Large intestine (tissue), 12 donors: ENCODE data around the gene CDRT15. TPM values are rescaled to one million over a fixed set of nuclear protein-coding genes. Genes with fewer than 3 reads are reported as not detected.
"Not testable (repeated sequence)": the region's sequence is repeated elsewhere in the genome, so short reads cannot be mapped to it uniquely, and the experiment has no call there.

Source experiments
- DNase-seq, 2 donors: peaks; one replicate each; pipeline versions ENCODE4 v3.0.0 to v3.0.0-alpha.2; 2013
- H3K27ac ChIP-seq: one replicate; pipeline ENCODE4 v1.5.1; 2013; ENCODE audit warnings: low read length
- H3K27me3 ChIP-seq: 2 replicates; pipeline ENCODE4 v1.6.1; 2013; ENCODE audit warnings: low read length; ENCODE audit not compliant: control insufficient read depth, insufficient read depth
- H3K36me3 ChIP-seq: 2 replicates; pipeline ENCODE4 v1.6.1; 2013; ENCODE audit warnings: low read length; ENCODE audit not compliant: control insufficient read depth, insufficient read depth
- H3K4me1 ChIP-seq: one replicate; pipeline ENCODE4 v1.6.1; 2013; ENCODE audit warnings: low read length; ENCODE audit not compliant: control insufficient read depth, insufficient read depth
- H3K4me3 ChIP-seq: one replicate; pipeline ENCODE4 v1.5.1; 2013; ENCODE audit warnings: low read length
- H3K9me3 ChIP-seq: one replicate; pipeline ENCODE4 v1.6.1; 2013; ENCODE audit warnings: mild to moderate bottlenecking, low read depth, low read length, moderate library complexity; ENCODE audit not compliant: control insufficient read depth
- WGBS: methylation state at CpG from one replicate; pipeline ENCODE4 v1.1.5; 2013; ENCODE audit warnings: low lambda C conversion rate; ENCODE audit not compliant: insufficient coverage; 5-methylcytosine and 5-hydroxymethylcytosine counted together
- long read RNA-seq, 11 donors: transcript quantifications; one replicate each; lab custom pipeline, GENCODE V29; 2026
- polyA plus RNA-seq: library from polyadenylated mRNA; unstranded; fragments of 120-200 nt; gene quantifications from one replicate; pipeline ENCODE4 v1.2.1, GENCODE V29; 2013

CDRT15 gene
- polyA plus RNA-seq: 0.34 TPM
- long read RNA-seq, donor 1: 0 reads
- long read RNA-seq, donor 2: 0 reads
- long read RNA-seq, donor 3: 0 reads
- long read RNA-seq, donor 4: 0 reads
- long read RNA-seq, donor 5: 0 reads
- long read RNA-seq, donor 6: 0 reads
- long read RNA-seq, donor 7: 0 reads
- long read RNA-seq, donor 8: 0 reads
- long read RNA-seq, donor 9: 0 reads
- long read RNA-seq, donor 10: 0 reads
- long read RNA-seq, donor 11: 0 reads

- H3K4me1 ChIP-seq, H3K27ac ChIP-seq, H3K9me3 ChIP-seq, H3K27me3 ChIP-seq, H3K4me3 ChIP-seq, H3K36me3 ChIP-seq, DNase-seq: not testable (repeated sequence)
- WGBS: 90% methylated on average over 2 of the region's 11 CpGs
These were observed at the start of gene CDRT15 for GRCh38 chr17:14236762-14237161. CDRT15 (minus strand) TSS chr17:14236862; CDS start chr17:14236833, 29 bp downstream.

DNA sequence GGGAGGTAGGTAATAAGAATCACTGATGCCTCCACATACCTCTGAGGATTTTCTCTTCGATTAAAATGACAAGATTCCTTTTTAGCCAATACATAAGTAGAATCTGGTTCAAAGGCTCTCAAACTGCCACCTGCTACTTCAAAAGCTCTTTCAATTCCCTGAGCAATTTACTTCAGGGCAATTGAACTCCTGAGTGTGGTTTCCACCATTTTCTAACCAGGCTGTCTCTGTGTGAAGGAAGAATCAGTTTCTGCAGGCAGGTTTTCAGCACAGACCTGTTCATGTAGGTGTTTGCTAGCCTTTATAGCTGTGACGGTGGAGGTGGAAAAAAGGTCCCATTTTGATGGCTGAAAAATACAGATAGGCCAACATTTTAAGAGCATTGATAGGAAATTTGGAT lies 46.1 kb upstream of the CDRT15 start:
- no peaks in the 10 kb centered on the region for H3K9me3 ChIP-seq
- H3K36me3 ChIP-seq: no peaks in the 10 kb centered on the region
- no peaks in the 10 kb centered on the region for H3K27me3 ChIP-seq
- WGBS: 60% methylated on average over 1 of the region's 2 CpGs
- no peak for DNase-seq
- H3K4me1 ChIP-seq: no peaks in the 10 kb centered on the region
- H3K4me3 ChIP-seq: no peak overlapping the region
- H3K27ac ChIP-seq: no peak overlapping the region

- DNase-seq: no peak
- WGBS: no CpG with 5 or more reads among the region's 3 CpGs
- no peak overlapping the region for H3K4me3 ChIP-seq
- H3K4me1 ChIP-seq: no peaks in the 10 kb centered on the region
- no peak overlapping the region for H3K27ac ChIP-seq
- no peaks in the 10 kb centered on the region for H3K36me3 ChIP-seq
- no peaks in the 10 kb centered on the region for H3K27me3 ChIP-seq
- H3K9me3 ChIP-seq: no peaks in the 10 kb centered on the region
These were observed 44.9 kb upstream of the CDRT15 start for GRCh38 chr17:14281530-14281929.

- H3K9me3 ChIP-seq: no peaks in the 10 kb centered on the region
- H3K36me3 ChIP-seq: no peaks in the 10 kb centered on the region
- no peaks in the 10 kb centered on the region for H3K27me3 ChIP-seq
- WGBS: 17% methylated on average over 1 of the region's 2 CpGs
- no peak overlapping the region for H3K27ac ChIP-seq
- no peak for DNase-seq
- H3K4me1 ChIP-seq: no peaks in the 10 kb centered on the region
- H3K4me3 ChIP-seq: no peak overlapping the region
These were observed 40.0 kb upstream of the CDRT15 start for GRCh38 chr17:14276535-14277250.

DNA sequence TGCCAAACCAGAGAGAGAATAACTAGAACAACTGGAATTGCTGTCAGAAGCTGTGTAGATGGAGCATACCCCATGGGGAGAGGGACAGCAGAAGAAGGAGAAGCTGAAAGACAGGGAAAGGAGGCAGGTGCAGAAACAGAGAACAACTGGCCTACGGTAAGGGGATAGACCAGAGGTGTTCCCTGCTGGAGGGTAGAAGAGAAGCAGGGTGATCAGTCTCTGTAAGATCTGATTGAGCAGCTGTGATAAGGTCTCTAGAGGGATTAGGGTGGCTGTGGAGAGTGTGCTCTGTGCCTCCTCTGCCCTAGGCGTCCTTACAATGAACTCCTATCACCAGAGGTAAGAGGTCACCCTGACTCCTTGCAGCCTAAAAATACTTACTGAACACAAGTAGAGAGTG lies 33.8 kb upstream of the CDRT15 start:
- H3K9me3 ChIP-seq: no peaks in the 10 kb centered on the region
- no peaks in the 10 kb centered on the region for H3K4me1 ChIP-seq
- no CpG with 5 or more reads among the region's 2 CpGs for WGBS
- no peaks in the 10 kb centered on the region for H3K27me3 ChIP-seq
- H3K36me3 ChIP-seq: no peaks in the 10 kb centered on the region
- DNase-seq: no peak
- no peak overlapping the region for H3K27ac ChIP-seq
- H3K4me3 ChIP-seq: no peak overlapping the region

- Histone ChIP-seq H3K4me1 (no peaks in the 10 kb centered on the region), H3K27ac (no peak overlapping the region), H3K36me3 (no peaks in the 10 kb centered on the region), H3K4me3 (no peak overlapping the region), H3K27me3 (no peaks in the 10 kb centered on the region), H3K9me3 (no peaks in the 10 kb centered on the region)
- 100% methylated on average over 2 of the region's 5 CpGs for WGBS
- no peak for DNase-seq
These were observed 32.8 kb upstream of the CDRT15 start for GRCh38 chr17:14269473-14269872.

GRCh38 chr17:14268264-14268663 lies 31.6 kb upstream of the CDRT15 start:
- Histone ChIP-seq H3K4me3 (no peak overlapping the region), H3K4me1 (no peaks in the 10 kb centered on the region), H3K27me3 (no peaks in the 10 kb centered on the region), H3K27ac (no peak overlapping the region), H3K36me3 (no peaks in the 10 kb centered on the region), H3K9me3 (no peaks in the 10 kb centered on the region)
- DNase-seq: no peak
- no CpG with 5 or more reads among the region's 2 CpGs for WGBS

DNA sequence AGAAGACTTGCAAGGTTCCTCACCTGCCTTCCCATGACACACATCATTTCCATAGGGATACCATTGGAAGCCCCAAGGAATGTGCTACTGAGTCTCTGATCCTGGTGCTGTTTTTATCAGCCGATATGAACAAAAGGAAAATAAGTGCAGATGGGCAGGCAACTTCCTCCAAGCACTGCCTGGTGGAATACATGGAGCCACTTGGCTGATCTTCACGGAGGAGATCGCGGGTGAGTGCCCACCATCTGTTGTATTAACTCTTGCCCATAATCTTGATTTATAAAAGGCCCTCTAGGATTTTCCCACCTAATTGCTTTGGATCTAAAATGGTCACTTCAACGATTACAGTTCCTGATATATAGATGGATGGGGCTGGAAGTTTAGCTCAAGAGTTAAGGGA lies 24.7 kb upstream of the CDRT15 start:
- H3K27ac ChIP-seq: no peak overlapping the region
- H3K9me3 ChIP-seq: no peaks in the 10 kb centered on the region
- no peaks in the 10 kb centered on the region for H3K36me3 ChIP-seq
- no peaks in the 10 kb centered on the region for H3K27me3 ChIP-seq
- H3K4me3 ChIP-seq: no peak overlapping the region
- no CpG with 5 or more reads among the region's 5 CpGs for WGBS
- H3K4me1 ChIP-seq: no peaks in the 10 kb centered on the region
- no peak for DNase-seq

GRCh38 chr17:14245629-14246028 lies 9.0 kb upstream of the CDRT15 start:
- no peak for DNase-seq
- Histone ChIP-seq H3K4me3 (no peak overlapping the region), H3K9me3 (no peaks in the 10 kb centered on the region), H3K27ac (no peak overlapping the region), H3K36me3 (no peaks in the 10 kb centered on the region), H3K4me1 (no peaks in the 10 kb centered on the region), H3K27me3 (peaks cover 4% of the 10 kb centered on the region)
- no CpG with 5 or more reads among the region's 3 CpGs for WGBS

GRCh38 chr17:14245002-14245401 lies 8.3 kb upstream of the CDRT15 start:
- Histone ChIP-seq H3K27ac (no peak overlapping the region), H3K4me1 (no peaks in the 10 kb centered on the region), H3K9me3 (no peaks in the 10 kb centered on the region), H3K36me3 (no peaks in the 10 kb centered on the region), H3K4me3 (no peak overlapping the region), H3K27me3 (peaks cover 4% of the 10 kb centered on the region)
- WGBS: no CpG with 5 or more reads among the region's 1 CpG
- DNase-seq: no peak

DNA sequence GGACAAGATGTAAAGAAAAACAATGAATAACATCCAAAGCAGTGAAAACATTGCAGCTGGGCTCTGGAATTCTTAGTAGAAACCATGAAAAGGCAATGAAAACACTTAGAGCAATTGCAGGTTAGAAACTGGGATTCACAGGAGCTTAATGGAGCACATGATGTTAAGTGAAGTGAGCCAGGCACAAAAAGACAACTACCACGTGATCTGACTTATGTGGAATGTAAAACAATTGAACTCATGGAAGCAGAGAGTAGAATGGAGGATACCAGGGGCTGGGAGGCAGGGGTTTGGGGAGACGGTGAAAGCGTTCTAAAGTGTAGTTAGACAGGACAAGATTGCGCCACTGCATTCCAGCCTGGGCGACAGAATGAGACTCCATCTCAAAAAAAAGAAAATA lies 2.6 kb upstream of the CDRT15 start:
- H3K27me3 ChIP-seq, H3K9me3 ChIP-seq, H3K36me3 ChIP-seq, H3K4me3 ChIP-seq, DNase-seq, H3K4me1 ChIP-seq, H3K27ac ChIP-seq: not testable (repeated sequence)
- no CpG with 5 or more reads among the region's 5 CpGs for WGBS
